ENCODE results near the gene SPESP1.

SPESP1 gene

DNA sequence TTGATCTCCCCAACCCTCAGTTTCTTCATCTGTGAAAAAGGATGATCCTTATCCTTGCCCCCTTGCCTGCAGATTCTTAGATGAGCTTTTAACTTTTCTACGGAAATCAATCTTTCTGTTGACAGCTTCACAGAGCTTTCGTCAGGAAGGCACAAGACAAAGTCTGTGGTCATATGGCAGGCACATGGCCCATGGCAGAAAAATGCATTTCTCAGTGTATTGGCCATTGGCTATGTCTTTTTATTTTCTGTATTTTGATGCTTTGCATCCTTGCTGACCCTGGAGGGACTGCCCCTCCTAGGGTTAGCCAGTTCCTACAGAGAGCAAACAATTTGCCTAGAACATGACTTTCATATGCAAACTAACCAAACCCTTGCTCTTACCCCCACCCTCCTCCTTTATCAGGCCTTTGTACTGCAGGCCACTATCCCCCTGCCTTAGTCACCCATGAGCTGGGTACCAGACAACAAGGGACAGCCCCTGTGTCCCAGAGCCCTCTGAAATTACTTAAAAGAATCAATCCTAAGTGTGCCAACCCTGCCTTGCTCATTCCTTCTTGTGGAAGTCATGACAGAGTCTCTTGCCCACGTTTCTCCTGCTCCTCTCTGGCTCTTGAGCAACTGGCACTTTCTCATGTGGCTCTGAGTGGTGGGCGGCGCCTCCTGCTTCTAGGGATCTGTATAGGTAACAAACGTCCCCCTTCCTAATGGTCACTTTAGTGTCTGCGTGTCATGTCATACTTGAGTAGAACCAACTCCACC is 60.1 kb downstream of the SPESP1 start:
- H3K4me3 Mint-ChIP-seq, result no peak overlapping the region
- no peaks in the 10 kb centered on the region for H3K4me1 Mint-ChIP-seq
- peaks cover 10 to 14% of the 10 kb centered on the region in 2 donors for H3K27me3 Mint-ChIP-seq
- H3K36me3 Mint-ChIP-seq, result no peaks in the 10 kb centered on the region
- ATAC-seq (replicated peaks), result no peak
- H3K9me3 Mint-ChIP-seq, result no peaks in the 10 kb centered on the region
- no peak for DNase-seq
- H3K27ac Mint-ChIP-seq, result no peak overlapping the region

- peaks cover 10 to 14% of the 10 kb centered on the region in 2 donors for H3K27me3 Mint-ChIP-seq
- no peaks in the 10 kb centered on the region for H3K9me3 Mint-ChIP-seq
- no peaks in the 10 kb centered on the region for H3K36me3 Mint-ChIP-seq
- ATAC-seq (replicated peaks) (no peak), DNase-seq (no peak)
- H3K4me3 Mint-ChIP-seq, result no peak overlapping the region
- no peaks in the 10 kb centered on the region for H3K4me1 Mint-ChIP-seq
- H3K27ac Mint-ChIP-seq, result no peak overlapping the region
Measured at GRCh38 chr15:68990992-68991500, 60.7 kb downstream of the SPESP1 start.

DNA sequence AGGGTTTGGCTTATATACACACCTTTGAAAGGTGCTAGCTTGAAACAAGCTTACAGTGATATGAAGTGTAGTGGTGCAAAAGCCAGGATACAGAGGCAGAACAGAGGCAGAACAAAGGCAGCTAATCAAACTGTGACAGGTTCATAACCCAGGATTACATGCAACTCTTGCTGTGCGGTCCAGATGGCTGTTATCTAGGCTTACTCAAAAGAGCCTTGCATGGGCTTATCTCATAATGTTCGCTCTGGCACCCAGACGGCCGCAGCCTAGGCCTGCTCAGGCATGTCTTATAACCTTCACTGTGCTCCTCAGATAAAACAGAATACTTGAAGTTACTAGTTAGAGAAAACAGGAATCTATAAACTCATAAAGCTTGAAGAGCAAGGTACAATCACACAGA is 61.4 kb downstream of the SPESP1 start:
- ATAC-seq (replicated peaks), result no peak
- Mint-ChIP-seq H3K27me3 (peaks cover 10 to 14% of the 10 kb centered on the region in 2 donors), H3K4me1 (no peaks in the 10 kb centered on the region), H3K9me3 (no peaks in the 10 kb centered on the region), H3K27ac (no peak overlapping the region), H3K4me3 (no peak overlapping the region), H3K36me3 (no peaks in the 10 kb centered on the region)
- DNase-seq, result no peak

DNA sequence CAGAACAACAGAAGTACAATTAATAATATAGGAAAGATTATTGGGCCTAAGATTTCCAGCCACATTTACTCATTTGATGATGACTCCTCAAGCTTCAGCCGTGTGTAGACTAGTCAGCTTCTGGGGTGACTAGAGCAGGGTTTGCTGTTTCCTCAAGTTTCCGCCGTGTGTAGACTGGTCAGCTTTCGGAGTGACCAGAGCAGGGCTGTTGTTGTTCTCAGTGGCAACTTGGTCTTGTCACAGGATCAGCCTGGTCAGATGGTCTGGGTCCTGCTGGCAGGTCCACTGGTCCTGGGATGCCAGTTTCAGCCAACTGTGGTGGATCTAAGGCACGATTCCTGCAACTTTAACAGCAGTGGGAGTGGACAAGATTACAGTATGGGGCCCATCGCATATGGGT is 62.4 kb downstream of the SPESP1 start:
- Mint-ChIP-seq H3K4me3 (no peak overlapping the region), H3K36me3 (no peaks in the 10 kb centered on the region), H3K27me3 (peaks cover 10 to 12% of the 10 kb centered on the region in 2 donors), H3K4me1 (no peaks in the 10 kb centered on the region), H3K27ac (no peak overlapping the region), H3K9me3 (no peaks in the 10 kb centered on the region)
- no peak for DNase-seq
- no peak for ATAC-seq (replicated peaks)

GRCh38 chr15:68993276-68993675 is 63.0 kb downstream of the SPESP1 start:
- no peaks in the 10 kb centered on the region for H3K36me3 Mint-ChIP-seq
- ATAC-seq (replicated peaks) (no peak), DNase-seq (no peak)
- H3K4me1 Mint-ChIP-seq, result no peaks in the 10 kb centered on the region
- H3K9me3 Mint-ChIP-seq, result no peaks in the 10 kb centered on the region
- peaks cover 6 to 9% of the 10 kb centered on the region in 2 donors for H3K27me3 Mint-ChIP-seq
- H3K27ac Mint-ChIP-seq, result no peak overlapping the region
- no peak overlapping the region for H3K4me3 Mint-ChIP-seq

- Mint-ChIP-seq H3K36me3 (no peaks in the 10 kb centered on the region), H3K27me3 (peaks cover 0 to 7% of the 10 kb centered on the region in 2 donors), H3K4me1 (no peaks in the 10 kb centered on the region), H3K27ac (no peak overlapping the region), H3K4me3 (no peak overlapping the region), H3K9me3 (no peaks in the 10 kb centered on the region)
- DNase-seq (no peak), ATAC-seq (replicated peaks) (no peak)
Measured at GRCh38 chr15:68994149-68994548, 63.8 kb downstream of the SPESP1 start.

- H3K4me3 Mint-ChIP-seq, result no peak overlapping the region
- no peaks in the 10 kb centered on the region for H3K9me3 Mint-ChIP-seq
- H3K27ac Mint-ChIP-seq, result no peak overlapping the region
- H3K4me1 Mint-ChIP-seq, result no peaks in the 10 kb centered on the region
- peaks cover 0 to 9% of the 10 kb centered on the region in 2 donors for H3K27me3 Mint-ChIP-seq
- ATAC-seq (replicated peaks) (no peak), DNase-seq (no peak)
- no peaks in the 10 kb centered on the region for H3K36me3 Mint-ChIP-seq
Measured at GRCh38 chr15:68994981-68995761, 64.8 kb downstream of the SPESP1 start.
